Measurements from ENCODE around the gene SPEF1. TPM values are rescaled to one million over a fixed set of nuclear protein-coding genes. Genes with fewer than 3 reads are reported as not detected.

Gene SPEF1
- total and polyA plus RNA-seq, 2 of the 13 experiments (the other 11 are each of a cell fraction or from before 2014, with no cell fraction given) = 0.11 to 0.27 TPM

DNA sequence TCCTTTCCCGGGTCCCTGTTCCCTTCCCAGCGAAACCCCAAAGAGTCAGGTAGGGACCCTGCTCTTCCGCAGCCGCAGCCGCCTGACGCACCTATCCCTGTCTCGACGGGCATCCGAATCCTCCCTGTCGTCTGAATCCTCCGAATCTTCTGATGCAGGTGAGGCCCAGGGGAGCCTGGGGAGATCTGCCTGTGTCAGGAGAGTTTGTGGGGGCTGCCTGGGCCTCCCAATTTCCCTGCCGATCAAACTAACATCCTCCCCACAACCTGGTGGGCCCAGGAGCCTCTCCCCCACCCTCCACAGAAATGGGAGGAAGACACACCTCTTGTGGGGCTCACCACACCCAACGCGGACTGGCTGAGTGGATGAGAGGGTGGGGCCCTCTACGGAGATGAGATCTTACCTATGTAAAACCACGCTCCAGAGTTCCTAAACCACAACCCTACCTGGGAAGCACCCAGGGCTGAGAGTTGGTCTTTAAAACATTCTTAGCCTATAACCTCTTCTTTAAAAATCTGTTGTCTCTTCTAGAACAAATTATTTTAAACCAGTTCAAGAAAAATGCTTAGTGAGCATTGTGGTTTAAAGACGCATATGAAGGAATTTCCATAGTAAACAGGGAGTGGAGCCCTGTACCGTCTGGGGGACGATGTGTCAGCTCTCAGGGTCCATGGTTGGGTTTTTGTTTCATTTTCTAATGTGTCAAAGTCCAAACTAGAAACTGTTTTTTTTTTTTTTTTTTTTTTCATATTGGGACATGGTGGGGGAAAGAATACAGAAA lies 16.5 kb upstream of the SPEF1 start (continued):
- TF ChIP-seq TSC22D2 (CRISPR knock-in tag; IDR thresholded peaks at IDR 0.05; ENCODE audit: borderline replicate concordance) (no peak), EP300 (IDR thresholded peaks at IDR 0.05; ENCODE audit: low read depth in 2 of 2, low read length in 2 of 2) (peak in 1 of 2 experiments; percentile 40; a peak in 2 of 4 replicates), EP300 (CRISPR knock-in tag; IDR thresholded peaks at IDR 0.05; ENCODE audit: borderline replicate concordance) (no peak), NR2C2 (CRISPR knock-in tag; IDR thresholded peaks at IDR 0.05; ENCODE audit: borderline replicate concordance) (no peak), KDM2A (CRISPR knock-in tag; IDR thresholded peaks at IDR 0.05; ENCODE audit: borderline replicate concordance, low read depth) (0 out of 2 replicates have a peak, but pooled peaks have one; percentile 8)
- TF ChIP-seq, protein P1, sequence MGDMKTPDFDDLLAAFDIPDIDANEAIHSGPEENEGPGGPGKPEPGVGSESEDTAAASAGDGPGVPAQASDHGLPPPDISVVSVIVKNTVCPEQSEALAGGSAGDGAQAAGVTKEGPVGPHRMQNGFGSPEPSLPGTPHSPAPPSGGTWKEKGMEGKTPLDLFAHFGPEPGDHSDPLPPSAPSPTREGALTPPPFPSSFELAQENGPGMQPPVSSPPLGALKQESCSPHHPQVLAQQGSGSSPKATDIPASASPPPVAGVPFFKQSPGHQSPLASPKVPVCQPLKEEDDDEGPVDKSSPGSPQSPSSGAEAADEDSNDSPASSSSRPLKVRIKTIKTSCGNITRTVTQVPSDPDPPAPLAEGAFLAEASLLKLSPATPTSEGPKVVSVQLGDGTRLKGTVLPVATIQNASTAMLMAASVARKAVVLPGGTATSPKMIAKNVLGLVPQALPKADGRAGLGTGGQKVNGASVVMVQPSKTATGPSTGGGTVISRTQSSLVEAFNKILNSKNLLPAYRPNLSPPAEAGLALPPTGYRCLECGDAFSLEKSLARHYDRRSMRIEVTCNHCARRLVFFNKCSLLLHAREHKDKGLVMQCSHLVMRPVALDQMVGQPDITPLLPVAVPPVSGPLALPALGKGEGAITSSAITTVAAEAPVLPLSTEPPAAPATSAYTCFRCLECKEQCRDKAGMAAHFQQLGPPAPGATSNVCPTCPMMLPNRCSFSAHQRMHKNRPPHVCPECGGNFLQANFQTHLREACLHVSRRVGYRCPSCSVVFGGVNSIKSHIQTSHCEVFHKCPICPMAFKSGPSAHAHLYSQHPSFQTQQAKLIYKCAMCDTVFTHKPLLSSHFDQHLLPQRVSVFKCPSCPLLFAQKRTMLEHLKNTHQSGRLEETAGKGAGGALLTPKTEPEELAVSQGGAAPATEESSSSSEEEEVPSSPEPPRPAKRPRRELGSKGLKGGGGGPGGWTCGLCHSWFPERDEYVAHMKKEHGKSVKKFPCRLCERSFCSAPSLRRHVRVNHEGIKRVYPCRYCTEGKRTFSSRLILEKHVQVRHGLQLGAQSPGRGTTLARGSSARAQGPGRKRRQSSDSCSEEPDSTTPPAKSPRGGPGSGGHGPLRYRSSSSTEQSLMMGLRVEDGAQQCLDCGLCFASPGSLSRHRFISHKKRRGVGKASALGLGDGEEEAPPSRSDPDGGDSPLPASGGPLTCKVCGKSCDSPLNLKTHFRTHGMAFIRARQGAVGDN (CRISPR knock-in tag; IDR thresholded peaks at IDR 0.05) = peak; percentile 39

DNA sequence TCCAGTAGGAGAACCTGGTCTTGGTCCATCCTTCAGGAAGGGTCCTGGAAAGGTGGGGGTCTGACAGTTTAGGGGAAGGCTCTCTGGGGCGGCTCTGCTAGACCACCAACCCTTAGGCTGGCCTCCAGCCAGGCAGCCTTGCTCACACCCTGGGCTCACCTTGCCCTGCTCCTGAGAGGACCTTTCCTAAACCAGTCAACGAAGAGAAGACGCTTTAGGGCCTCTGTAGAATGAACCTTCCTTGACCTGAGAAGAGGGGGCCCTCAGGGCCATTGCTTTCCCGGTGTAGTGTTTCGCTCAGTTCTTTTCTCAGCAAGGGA lies 15.9 kb upstream of the SPEF1 start:
- Histone ChIP-seq H3K4me2 (ENCODE audit: low read depth, low read length) (peak overlapping the region; percentile 95), H3K27me3 (ENCODE audit: control insufficient read depth in 1 of 2, insufficient read depth in 2 of 2, low read length in 2 of 2) (no peaks in the 10 kb centered on the region; a peak in 1 of 5 replicates), H3K9ac (ENCODE audit: insufficient read depth, low read depth, low read length) (peak overlapping the region; percentile 77), H3K4me1 (ENCODE audit: insufficient read depth, low read length) (peaks cover 44% of the 10 kb centered on the region), H3K4me3 (replicated peaks in 1 of 3; ENCODE audit: insufficient read depth in 1 of 3, low read depth in 2 of 3, low read length in 3 of 3) (peak overlapping the region; percentile 76 to 88 (median 85)), H3K27ac (ENCODE audit: extremely low read length, insufficient read depth, low read length) (peak overlapping the region; percentile 66), H3K9me3 (ENCODE audit: low read length) (no peaks in the 10 kb centered on the region), H4K20me1 (ENCODE audit: insufficient read depth, low read length) (no peaks in the 10 kb centered on the region), H2AFZ (ENCODE audit: low read length) (peak overlapping the region; percentile 6), H3K79me2 (ENCODE audit: insufficient read depth, low read length) (peaks cover 20% of the 10 kb centered on the region), H3K36me3 (replicated peaks in 1 of 2; ENCODE audit: control insufficient read depth in 1 of 2, insufficient read depth in 2 of 2, low read length in 2 of 2) (peaks cover 14 to 26% of the 10 kb centered on the region in 2 experiments)
- in situ Hi-C loops (cut with HindIII; ENCODE audit: extremely low pct_ligation_motif_present, low pct_unique_long_range_greater_than_20kb) = no loop called here
- WGBS (ENCODE audit: low lambda C conversion rate) = 39% methylated on average over 5 of the region's 5 CpGs
- CTCF ChIA-PET (ENCODE audit: low intra/inter-chr PET ratio, low total read pairs) = interaction anchor here (1.3 kb wide), 1 partner anchor 23 kb away, joined by 3 read pairs; the partner anchor contains the start of gene AP5S1
- POLR2A ChIA-PET = interaction anchor here (3.1 kb wide), 1 partner anchor 22 kb away, joined by 31 read pairs; the partner anchor contains the start of gene AP5S1
- FAIRE-seq (no peak), DNase-seq (ENCODE audit: low spot score) (no peak), ATAC-seq (peak; percentile 3)
- BruUV-seq (replicated peaks) = TSS peak; percentile 64
- intact Hi-C loops (cut with micrococcal nuclease; ENCODE audit: unreplicated experiment) = no loop called here
- TF ChIP-seq, protein P2, sequence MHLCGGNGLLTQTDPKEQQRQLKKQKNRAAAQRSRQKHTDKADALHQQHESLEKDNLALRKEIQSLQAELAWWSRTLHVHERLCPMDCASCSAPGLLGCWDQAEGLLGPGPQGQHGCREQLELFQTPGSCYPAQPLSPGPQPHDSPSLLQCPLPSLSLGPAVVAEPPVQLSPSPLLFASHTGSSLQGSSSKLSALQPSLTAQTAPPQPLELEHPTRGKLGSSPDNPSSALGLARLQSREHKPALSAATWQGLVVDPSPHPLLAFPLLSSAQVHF (CRISPR knock-in tag; IDR thresholded peaks at IDR 0.05) = no peak
- TF ChIP-seq CENPT (CRISPR knock-in tag; IDR thresholded peaks at IDR 0.05; ENCODE audit: low read depth) = no peak
- TF ChIP-seq GZF1 (CRISPR knock-in tag; IDR thresholded peaks at IDR 0.05) = 0 out of 2 replicates have a peak, but pooled peaks have one; percentile 25
- TF ChIP-seq SMAD3 (CRISPR knock-in tag; IDR thresholded peaks at IDR 0.05) = no peak
- no peak for TF ChIP-seq BRD4 (CRISPR knock-in tag; IDR thresholded peaks at IDR 0.05)
- no peak for TF ChIP-seq ZNF598 (CRISPR knock-in tag; IDR thresholded peaks at IDR 0.05; ENCODE audit: borderline replicate concordance)
- no peak for TF ChIP-seq HOXA7 (CRISPR knock-in tag; IDR thresholded peaks at IDR 0.05)
- peak; percentile 58; the same call in 1 of the 2 replicates for TF ChIP-seq ZNF44 (CRISPR knock-in tag; IDR thresholded peaks at IDR 0.05)
- TF ChIP-seq, protein P3, sequence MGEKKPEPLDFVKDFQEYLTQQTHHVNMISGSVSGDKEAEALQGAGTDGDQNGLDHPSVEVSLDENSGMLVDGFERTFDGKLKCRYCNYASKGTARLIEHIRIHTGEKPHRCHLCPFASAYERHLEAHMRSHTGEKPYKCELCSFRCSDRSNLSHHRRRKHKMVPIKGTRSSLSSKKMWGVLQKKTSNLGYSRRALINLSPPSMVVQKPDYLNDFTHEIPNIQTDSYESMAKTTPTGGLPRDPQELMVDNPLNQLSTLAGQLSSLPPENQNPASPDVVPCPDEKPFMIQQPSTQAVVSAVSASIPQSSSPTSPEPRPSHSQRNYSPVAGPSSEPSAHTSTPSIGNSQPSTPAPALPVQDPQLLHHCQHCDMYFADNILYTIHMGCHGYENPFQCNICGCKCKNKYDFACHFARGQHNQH (CRISPR knock-in tag; IDR thresholded peaks at IDR 0.05) = no peak
- TF ChIP-seq EP300 (IDR thresholded peaks at IDR 0.05; ENCODE audit: low read depth in 2 of 2, low read length in 2 of 2) = no peak
- TF ChIP-seq EP300 (CRISPR knock-in tag; IDR thresholded peaks at IDR 0.05; ENCODE audit: borderline replicate concordance) = no peak
